ENCODE data around the gene ACP3. TPM values are rescaled to one million over a fixed set of nuclear protein-coding genes. Genes with fewer than 3 reads are reported as not detected.

ACP3 gene
- total and polyA plus RNA-seq, 2 of the 4 experiments (the other 2 are of a cell fraction), result 0.36 to 0.54 TPM

- H3K27ac ChIP-seq (ENCODE audit: insufficient read depth, low read length), result no peak overlapping the region
- no peak overlapping the region for H2BK15ac ChIP-seq (ENCODE audit: low read depth, low read length)
- H3K14ac ChIP-seq (replicated peaks; ENCODE audit: low read depth, low read length), result no peak overlapping the region
- intact Hi-C loops (cut with micrococcal nuclease) (no loop called here), in situ Hi-C loops (cut with MboI; ENCODE audit: low sequenced_read_pairs) (no loop called here), dilution Hi-C loops (cut with HindIII; ENCODE audit: low sequenced_read_pairs, unreplicated experiment) (no loop called here)
- H2BK5ac ChIP-seq (ENCODE audit: low read depth, low read length, poor library complexity, severe bottlenecking), result no peak overlapping the region
- no TSS peak for BruUV-seq (replicated peaks)
- H3K4me3 ChIP-seq (ENCODE audit: insufficient read depth, low read depth, low read length), result no peak overlapping the region
- H2AK9ac ChIP-seq (replicated peaks; ENCODE audit: low read depth, low read length, poor library complexity), result no peak overlapping the region
- H3K36me3 ChIP-seq (ENCODE audit: control insufficient read depth, insufficient read depth, low read length), result no peaks in the 10 kb centered on the region
- H4K91ac ChIP-seq (ENCODE audit: insufficient read depth, low read depth, low read length), result no peak overlapping the region
- H2BK20ac ChIP-seq (ENCODE audit: low read depth, low read length), result no peak overlapping the region
- H4K20me1 ChIP-seq (ENCODE audit: insufficient read depth, low read length), result no peaks in the 10 kb centered on the region
- H2BK120ac ChIP-seq (ENCODE audit: low read depth, low read length), result no peak overlapping the region
- no peak overlapping the region for H3K56ac ChIP-seq (ENCODE audit: extremely low read depth, insufficient read depth, low read length)
- no peaks in the 10 kb centered on the region for H3K4me1 ChIP-seq (ENCODE audit: control insufficient read depth, insufficient read depth, low read length)
- DNase-seq (no peak), ATAC-seq (ENCODE audit: low read depth) (no peak; the same call in 1 of the 2 replicates)
- H2AK5ac ChIP-seq (ENCODE audit: low read depth, low read length), result no peak overlapping the region
- no peaks in the 10 kb centered on the region for H3K79me1 ChIP-seq (ENCODE audit: low read depth in 1 of 2, low read length in 2 of 2)
- H3K4me2 ChIP-seq (ENCODE audit: low read depth, low read length), result no peak overlapping the region
- CTCF ChIA-PET, result interaction anchor here (1.1 kb wide), 1 partner anchor 26 kb away, joined by 3 read pairs; no protein-coding TSS in a partner anchor
- no peak overlapping the region for H4K5ac ChIP-seq (ENCODE audit: low read depth, low read length)
- H2AFZ ChIP-seq (replicated peaks; ENCODE audit: low read length, poor library complexity), result no peak overlapping the region
- H3K9me1 ChIP-seq (ENCODE audit: insufficient read depth, low read length), result no peaks in the 10 kb centered on the region
- no peak overlapping the region for H3K23ac ChIP-seq (ENCODE audit: low read depth, low read length)
- POLR2A ChIA-PET (ENCODE audit: unreplicated experiment), result no interaction called here
- no peaks in the 10 kb centered on the region for H3K9me3 ChIP-seq (ENCODE audit: control insufficient read depth, insufficient read depth, low read length)
- peaks cover 3% of the 10 kb centered on the region; the same call in 1 of the 2 replicates for H3K27me3 ChIP-seq (ENCODE audit: control insufficient read depth, insufficient read depth, low read length)
- H3K9ac ChIP-seq (ENCODE audit: low read depth, low read length), result no peak overlapping the region
- H4K8ac ChIP-seq (ENCODE audit: low read depth in 2 of 2, low read length in 2 of 2), result no peak overlapping the region
- no peak overlapping the region for H3K4ac ChIP-seq (ENCODE audit: low read depth, low read length)
- no peak overlapping the region for H3K18ac ChIP-seq (ENCODE audit: low read depth, low read length)
- TF ChIP-seq CTCF (conservative IDR thresholded peaks at IDR 0.05; ENCODE audit: low read depth, low read length) (no peak), NFE2L2 (IDR thresholded peaks at IDR 0.05; ENCODE audit: low read depth, low read length) (no peak), CHD1 (IDR thresholded peaks at IDR 0.05; ENCODE audit: low read depth, low read length) (no peak), CEBPB (IDR thresholded peaks at IDR 0.05; ENCODE audit: low read depth, low read length) (no peak), POLR2A (IDR thresholded peaks at IDR 0.05; ENCODE audit: low read depth, low read length) (no peak), MAZ (IDR thresholded peaks at IDR 0.05; ENCODE audit: borderline replicate concordance, low read depth, low read length) (no peak), MAFK (IDR thresholded peaks at IDR 0.05; ENCODE audit: low read depth, low read length) (no peak), USF2 (IDR thresholded peaks at IDR 0.05; ENCODE audit: low read depth, low read length) (no peak), RFX5 (IDR thresholded peaks at IDR 0.05; ENCODE audit: low read depth, low read length) (no peak), FOS (IDR thresholded peaks at IDR 0.05; ENCODE audit: low read depth, low read length) (no peak), MXI1 (IDR thresholded peaks at IDR 0.05; ENCODE audit: borderline replicate concordance, low read depth, low read length) (no peak)
- TF ChIP-seq, protein P1, sequence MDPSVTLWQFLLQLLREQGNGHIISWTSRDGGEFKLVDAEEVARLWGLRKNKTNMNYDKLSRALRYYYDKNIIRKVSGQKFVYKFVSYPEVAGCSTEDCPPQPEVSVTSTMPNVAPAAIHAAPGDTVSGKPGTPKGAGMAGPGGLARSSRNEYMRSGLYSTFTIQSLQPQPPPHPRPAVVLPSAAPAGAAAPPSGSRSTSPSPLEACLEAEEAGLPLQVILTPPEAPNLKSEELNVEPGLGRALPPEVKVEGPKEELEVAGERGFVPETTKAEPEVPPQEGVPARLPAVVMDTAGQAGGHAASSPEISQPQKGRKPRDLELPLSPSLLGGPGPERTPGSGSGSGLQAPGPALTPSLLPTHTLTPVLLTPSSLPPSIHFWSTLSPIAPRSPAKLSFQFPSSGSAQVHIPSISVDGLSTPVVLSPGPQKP (IDR thresholded peaks at IDR 0.05; ENCODE audit: borderline replicate concordance, low read depth, low read length), result no peak
Observed at GRCh38 chr3:132368962-132369361, 51.8 kb downstream of the ACP3 start.
